Stimulated activated CD4-positive, alpha-beta T cell treated with anti-CD3 and anti-CD28 coated beads, Interleukin-4, amount 100 ng/mL, for 1 hour (primary cell): ENCODE data around the gene METRNL.
"Not testable (repeated sequence)": the region's sequence is repeated elsewhere in the genome, so short reads cannot be mapped to it uniquely, and the experiment has no call there.

Experiments
- DNase-seq: peaks from one replicate; pipeline ENCODE4 v3.0.0-alpha.2; 2020

METRNL gene

GRCh38 chr17:83109793-83110645 is 30.6 kb downstream of the METRNL start:
- no peak for DNase-seq

DNA sequence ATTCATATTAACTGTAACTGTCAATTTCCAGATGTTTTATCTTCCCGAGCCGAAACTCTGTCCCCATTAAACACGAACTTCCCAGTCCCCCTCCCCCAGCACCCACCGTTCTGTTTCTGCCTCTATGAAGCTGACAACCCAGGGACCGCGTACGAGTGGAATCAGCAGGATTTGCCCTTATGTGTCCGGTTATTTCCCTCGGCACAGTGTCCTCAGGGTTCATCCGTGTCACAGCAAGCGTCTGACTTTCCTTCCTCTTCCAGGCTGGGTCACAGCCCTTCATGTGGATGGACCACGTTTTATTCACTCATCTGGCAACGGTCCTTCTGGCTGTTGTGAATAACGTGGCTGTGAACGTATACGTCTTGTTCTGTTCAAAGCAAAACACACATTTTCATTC is 31.3 kb downstream of the METRNL start:
- DNase-seq, result no peak

DNA sequence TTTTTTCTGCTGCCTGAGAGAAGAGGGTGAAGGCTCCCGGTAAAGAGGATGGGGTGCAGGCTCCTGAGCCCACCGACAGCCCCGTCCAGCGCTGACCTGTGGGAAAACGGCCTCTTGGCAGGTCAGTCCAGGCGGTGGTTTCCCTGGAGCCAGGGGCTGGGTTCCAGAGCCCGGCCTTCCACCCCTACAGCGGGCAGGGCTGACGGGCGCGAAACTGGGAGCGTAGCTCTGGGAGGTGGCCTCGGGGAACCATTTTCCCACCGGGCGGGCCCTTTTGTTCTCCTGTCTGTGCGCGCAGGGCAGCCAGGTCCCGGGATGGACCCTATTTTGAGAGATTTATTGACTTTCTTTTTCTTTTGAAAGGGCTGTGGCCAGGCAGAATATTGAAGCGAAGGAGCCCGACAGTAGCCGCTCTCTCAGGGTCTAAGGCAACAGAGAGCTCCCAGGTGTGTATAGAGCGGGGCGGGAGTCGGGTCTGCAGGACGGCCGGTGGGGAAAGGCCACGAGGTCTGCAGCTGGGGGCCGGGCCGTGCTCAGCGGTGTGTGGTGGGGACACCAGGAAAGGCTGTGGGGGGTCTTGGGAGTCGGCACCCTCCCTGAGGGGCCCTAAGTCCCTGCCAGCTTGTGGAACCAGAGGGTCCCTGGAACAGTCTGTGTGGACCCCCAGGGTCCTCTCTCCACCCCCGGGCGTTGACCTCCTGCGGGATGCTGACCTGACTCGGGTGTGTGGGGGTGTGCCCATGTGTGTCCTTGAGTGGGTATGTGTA is 32.3 kb downstream of the METRNL start:
- DNase-seq, result no peak

DNA sequence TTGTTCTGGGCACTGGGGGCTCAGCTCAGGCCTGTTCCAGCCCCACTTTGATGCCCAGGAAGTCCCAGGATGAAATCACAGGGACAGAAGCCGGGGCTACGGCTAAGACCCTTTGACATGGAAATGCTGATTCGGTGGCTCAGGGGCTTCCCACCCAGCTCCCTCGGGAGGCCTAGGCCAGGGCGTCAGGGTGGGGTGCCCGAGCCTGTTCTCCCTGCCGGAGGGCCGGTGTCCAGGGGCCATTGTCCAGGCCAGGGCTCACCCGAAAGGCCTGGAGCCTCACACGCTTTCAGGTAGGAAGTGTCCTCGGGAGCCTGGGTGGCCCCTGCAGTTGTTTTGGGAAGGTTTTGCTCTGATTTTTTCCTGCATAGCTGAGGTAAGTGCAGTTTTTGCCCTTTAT is 34.0 kb downstream of the METRNL start:
- DNase-seq, result no peak

- DNase-seq, result no peak
Observed at GRCh38 chr17:83113792-83114191, 34.4 kb downstream of the METRNL start.

DNA sequence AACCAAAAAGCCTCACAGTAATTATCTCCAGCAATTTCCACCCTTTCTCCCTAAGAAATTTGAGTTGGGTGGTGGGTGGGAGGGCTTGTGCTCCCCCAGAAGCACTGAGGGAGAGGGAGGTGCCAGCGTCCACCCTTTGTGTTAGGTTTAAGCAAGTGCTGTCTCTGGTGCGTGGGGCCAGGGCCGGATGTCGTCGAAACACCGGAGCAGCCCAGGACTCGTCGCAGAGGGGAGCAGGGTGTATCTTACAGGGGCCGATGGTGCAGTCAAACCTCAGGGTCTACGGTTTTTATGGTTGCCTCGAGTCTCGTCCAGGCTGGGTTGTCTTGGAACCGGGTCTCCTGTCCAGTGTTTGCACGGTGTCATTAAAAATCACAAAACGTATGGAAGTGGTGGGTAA is 35.3 kb downstream of the METRNL start:
- no peak for DNase-seq

GRCh38 chr17:83115202-83115651 is 35.8 kb downstream of the METRNL start:
- DNase-seq, result no peak

DNA sequence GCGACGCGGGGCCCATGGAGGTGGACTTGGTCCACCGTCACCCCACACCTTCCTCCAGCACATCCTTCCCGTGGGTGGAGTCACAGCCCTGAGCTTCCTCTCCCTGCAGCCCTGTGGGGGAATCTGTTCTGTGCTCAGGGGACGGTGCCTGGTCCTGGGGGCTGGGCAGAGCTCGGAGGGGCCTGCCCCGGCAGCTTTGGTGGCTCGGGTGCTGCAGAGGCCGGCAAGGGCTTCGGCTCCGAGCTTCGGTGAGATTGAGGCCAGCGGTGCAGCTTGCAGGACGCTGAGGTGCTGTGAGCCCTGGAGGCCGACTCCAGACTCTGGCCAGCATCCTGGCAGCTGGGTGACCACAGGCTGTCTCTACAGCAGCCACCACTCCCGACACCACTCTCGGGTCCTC is 36.4 kb downstream of the METRNL start:
- DNase-seq, result no peak

- DNase-seq, result no peak
Observed at GRCh38 chr17:83116311-83116771, 36.9 kb downstream of the METRNL start.

- no peak for DNase-seq
Observed at GRCh38 chr17:83116783-83117555, 37.6 kb downstream of the METRNL start.

DNA sequence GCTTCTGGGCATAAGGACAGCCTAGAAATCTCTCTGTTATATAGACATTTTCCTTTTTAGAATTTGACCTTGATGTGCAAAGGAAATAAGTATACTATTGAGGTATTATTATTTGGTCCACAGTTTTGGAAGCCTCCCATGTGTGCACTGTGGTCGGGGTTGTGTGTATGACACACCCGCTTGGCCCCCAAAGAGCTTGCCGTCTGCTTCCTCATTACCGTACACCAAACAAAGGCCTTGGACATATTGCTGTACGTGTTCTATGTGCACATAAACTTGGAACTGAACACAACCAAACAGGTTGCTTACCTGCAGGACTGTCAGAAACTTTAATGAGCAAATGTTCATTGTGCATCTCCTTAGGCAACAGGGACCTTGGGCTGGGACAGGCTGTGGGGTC is 38.2 kb downstream of the METRNL start:
- no peak for DNase-seq

GRCh38 chr17:83118071-83118841 is 38.8 kb downstream of the METRNL start:
- no peak for DNase-seq

DNA sequence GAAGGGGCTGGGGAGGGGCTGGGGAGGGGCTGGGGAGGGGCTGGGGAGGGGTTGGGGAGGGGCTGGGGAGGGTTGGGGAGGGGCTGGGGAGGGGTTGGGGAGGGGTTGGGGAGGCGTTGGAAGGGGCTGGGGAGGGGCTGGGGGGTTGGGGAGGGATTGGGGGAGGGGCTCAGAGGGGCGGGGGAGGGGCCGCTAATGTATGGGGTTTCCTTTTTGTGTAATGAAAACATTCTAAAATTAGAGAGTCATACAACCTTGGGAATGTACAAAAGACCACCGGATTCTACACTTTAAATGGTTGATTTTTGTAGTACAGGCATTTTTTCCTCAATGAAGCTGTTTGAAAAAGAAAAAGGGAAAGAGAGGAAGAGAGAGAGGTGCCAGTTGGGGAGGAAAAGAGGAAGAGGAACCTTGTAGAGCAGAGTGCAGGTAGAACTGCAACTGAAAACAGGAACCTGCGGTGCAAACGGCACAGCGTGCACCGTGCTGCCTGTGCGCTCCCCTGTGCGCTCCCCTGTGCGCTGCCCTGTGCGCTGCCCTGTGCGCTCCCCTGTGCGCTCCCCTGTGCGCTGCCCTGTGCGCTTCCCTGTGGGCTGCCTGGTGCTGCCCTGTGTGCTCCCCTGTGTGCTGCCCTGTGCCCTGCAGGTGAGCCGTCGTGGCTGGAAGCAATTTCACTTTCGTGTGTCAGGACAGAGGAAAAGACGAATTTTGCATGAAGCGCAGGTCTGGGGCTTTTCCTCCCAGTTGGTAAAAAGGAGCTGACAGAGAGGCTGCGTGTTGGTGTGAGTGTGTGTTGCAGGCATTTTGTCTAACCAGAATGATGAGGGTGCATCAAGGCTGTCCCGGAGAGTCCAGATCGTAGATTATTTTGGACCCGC is 40.8 kb downstream of the METRNL start:
- DNase-seq, result no peak

- not testable (repeated sequence) for DNase-seq
Observed at GRCh38 chr17:83121473-83121872, 42.1 kb downstream of the METRNL start.

DNA sequence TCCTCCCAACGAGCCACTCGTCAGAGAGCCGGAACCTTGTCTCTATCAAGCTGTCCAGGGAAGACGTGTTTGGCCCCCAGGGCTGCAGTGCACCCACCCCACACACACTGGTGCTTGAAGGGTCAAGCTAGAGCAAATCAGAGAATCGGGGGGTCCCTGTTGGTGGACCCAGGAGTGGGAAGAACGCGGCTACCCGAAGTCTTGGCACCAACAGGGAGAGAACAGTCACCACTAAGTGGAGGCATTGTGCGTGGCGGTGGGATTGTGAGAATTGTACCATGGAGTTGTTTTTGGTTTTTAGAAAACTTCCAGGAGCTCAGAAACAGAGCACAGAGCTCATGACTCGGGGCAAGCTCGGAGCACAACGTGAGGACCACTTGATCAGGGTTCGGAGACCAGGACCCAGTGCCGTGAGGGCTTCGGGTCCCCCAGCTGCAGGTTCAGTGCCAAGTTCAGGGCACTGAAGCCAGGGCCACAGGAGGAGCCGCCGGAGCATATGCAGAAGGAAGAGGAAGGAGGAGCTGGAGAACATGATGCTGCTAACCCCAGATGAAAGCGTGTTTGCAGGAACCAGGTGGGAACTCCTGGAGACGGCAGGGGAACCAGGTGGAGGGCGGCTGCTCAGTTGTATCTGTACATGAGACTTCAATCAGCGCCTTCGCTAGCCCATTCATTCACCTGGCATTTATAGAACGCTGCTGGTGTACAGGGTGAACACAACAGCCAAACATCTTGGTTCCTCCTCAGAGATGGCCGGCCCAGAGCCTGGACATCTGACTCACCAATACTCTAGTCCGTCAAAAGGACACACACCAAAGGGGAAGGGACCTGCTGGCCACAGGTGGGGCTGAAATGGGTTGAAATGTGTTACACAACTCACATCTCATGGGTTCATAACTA is 42.8 kb downstream of the METRNL start:
- DNase-seq, result no peak

- DNase-seq, result no peak
Observed at GRCh38 chr17:83122834-83123233, 43.4 kb downstream of the METRNL start.

- no peak for DNase-seq
Observed at GRCh38 chr17:83123896-83124801, 44.7 kb downstream of the METRNL start.

GRCh38 chr17:83124871-83125514 is 45.6 kb downstream of the METRNL start:
- DNase-seq, result no peak
